ENCODE results near the gene MFGE8.
A peak's percentile ranks its signal among the peaks of the same experiment; 100 is the strongest.
"Not testable (repeated sequence)": the region's sequence is repeated elsewhere in the genome, so short reads cannot be mapped to it uniquely, and the experiment has no call there.

MFGE8 gene

DNA sequence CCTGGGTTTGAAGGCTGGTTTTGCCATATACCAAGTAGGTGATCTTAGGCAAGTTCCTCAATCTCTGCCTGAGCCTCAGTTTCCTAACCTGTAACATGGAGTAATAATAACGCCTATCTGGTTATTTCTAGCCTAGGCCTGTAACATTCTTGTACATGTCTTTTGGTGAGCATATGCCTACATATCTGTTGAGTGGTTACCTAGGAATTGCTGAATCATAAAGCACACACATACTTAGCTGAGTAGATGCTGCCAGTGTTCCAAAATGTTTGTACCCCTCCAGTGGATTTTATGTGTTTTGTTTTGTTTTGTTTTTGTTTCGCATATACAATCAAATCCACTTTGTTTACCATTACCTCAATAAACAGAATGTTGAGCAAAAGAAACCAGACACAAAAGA lies 17.4 kb upstream of the MFGE8 start:
- TF ChIP-seq, protein P1, sequence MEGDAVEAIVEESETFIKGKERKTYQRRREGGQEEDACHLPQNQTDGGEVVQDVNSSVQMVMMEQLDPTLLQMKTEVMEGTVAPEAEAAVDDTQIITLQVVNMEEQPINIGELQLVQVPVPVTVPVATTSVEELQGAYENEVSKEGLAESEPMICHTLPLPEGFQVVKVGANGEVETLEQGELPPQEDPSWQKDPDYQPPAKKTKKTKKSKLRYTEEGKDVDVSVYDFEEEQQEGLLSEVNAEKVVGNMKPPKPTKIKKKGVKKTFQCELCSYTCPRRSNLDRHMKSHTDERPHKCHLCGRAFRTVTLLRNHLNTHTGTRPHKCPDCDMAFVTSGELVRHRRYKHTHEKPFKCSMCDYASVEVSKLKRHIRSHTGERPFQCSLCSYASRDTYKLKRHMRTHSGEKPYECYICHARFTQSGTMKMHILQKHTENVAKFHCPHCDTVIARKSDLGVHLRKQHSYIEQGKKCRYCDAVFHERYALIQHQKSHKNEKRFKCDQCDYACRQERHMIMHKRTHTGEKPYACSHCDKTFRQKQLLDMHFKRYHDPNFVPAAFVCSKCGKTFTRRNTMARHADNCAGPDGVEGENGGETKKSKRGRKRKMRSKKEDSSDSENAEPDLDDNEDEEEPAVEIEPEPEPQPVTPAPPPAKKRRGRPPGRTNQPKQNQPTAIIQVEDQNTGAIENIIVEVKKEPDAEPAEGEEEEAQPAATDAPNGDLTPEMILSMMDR (IDR thresholded peaks at IDR 0.05; ENCODE audit: borderline replicate concordance, control extremely low read depth, extremely low read depth, insufficient read depth, missing control alignments) = no peak
- DNase-seq (ENCODE audit: low spot score) = no peak
- in situ Hi-C loops (cut with MboI; ENCODE audit: low sequenced_read_pairs, unreplicated experiment) = no loop called here

GRCh38 chr15:88929358-88930098 lies 16.3 kb upstream of the MFGE8 start:
- DNase-seq (ENCODE audit: low spot score); in situ Hi-C loops (cut with MboI; ENCODE audit: low sequenced_read_pairs, unreplicated experiment): not testable (repeated sequence)

GRCh38 chr15:88928192-88928591 lies 15.0 kb upstream of the MFGE8 start:
- DNase-seq (ENCODE audit: low spot score); in situ Hi-C loops (cut with MboI; ENCODE audit: low sequenced_read_pairs, unreplicated experiment): not testable (repeated sequence)

- in situ Hi-C loops (cut with MboI; ENCODE audit: low sequenced_read_pairs, unreplicated experiment); DNase-seq (ENCODE audit: low spot score): not testable (repeated sequence)
Measured at GRCh38 chr15:88925648-88926047, 12.5 kb upstream of the MFGE8 start.

- DNase-seq (ENCODE audit: low spot score); in situ Hi-C loops (cut with MboI; ENCODE audit: low sequenced_read_pairs, unreplicated experiment): not testable (repeated sequence)
Measured at GRCh38 chr15:88920892-88921435, 7.8 kb upstream of the MFGE8 start.

DNA sequence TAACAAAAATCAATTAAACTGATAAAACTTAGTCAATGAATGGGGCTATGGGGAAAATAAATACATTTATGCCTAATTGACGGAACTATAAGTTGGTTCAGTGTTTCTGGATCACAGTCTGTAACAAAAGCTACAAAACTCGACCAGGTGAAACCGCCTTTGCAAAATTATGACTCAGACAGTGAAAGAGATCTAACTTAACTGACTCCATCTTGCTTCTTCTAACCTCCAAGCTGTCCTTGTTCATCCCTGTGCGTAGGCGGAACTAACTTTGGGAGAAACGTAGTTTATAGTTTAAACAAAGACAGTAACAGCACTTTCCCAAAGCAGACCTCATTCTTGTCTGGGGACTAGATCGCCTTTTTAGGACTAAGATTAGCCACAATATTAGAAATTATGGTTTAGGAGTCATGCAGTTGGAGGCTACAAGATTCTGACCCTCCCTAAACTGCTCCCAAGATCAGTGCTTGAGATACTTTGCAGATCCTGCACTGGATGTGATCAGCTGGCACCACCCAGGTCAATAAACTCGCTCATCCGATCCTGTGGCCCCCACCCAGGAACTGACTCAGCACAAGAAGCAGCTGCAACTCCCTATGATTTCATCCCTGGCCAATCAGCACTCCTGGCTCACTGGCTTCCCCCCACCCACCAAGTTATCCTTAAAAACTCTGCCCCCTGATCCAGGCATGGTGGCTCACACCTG lies 7.2 kb upstream of the MFGE8 start:
- TF ChIP-seq, protein P1 (IDR thresholded peaks at IDR 0.05; ENCODE audit: borderline replicate concordance, control extremely low read depth, extremely low read depth, insufficient read depth, missing control alignments) = no peak
- no peak for DNase-seq (ENCODE audit: low spot score)
- in situ Hi-C loops (cut with MboI; ENCODE audit: low sequenced_read_pairs, unreplicated experiment) = no loop called here

- in situ Hi-C loops (cut with MboI; ENCODE audit: low sequenced_read_pairs, unreplicated experiment) = no loop called here
- DNase-seq (ENCODE audit: low spot score) = peak; percentile 25
- TF ChIP-seq, protein P1 (IDR thresholded peaks at IDR 0.05; ENCODE audit: borderline replicate concordance, control extremely low read depth, extremely low read depth, insufficient read depth, missing control alignments) = no peak
Measured at GRCh38 chr15:88918738-88919137, 5.6 kb upstream of the MFGE8 start.

- DNase-seq (ENCODE audit: low spot score) = no peak
- TF ChIP-seq, protein P1 (IDR thresholded peaks at IDR 0.05; ENCODE audit: borderline replicate concordance, control extremely low read depth, extremely low read depth, insufficient read depth, missing control alignments) = no peak
- in situ Hi-C loops (cut with MboI; ENCODE audit: low sequenced_read_pairs, unreplicated experiment) = no loop called here
Measured at GRCh38 chr15:88917760-88918159, 4.6 kb upstream of the MFGE8 start.
